ENCODE data around the gene IGF1R.

Gene IGF1R

GRCh38 chr15:98754657-98755022, 106.3 kb downstream of the IGF1R start:
- Histone ChIP-seq H3K9ac (ENCODE audit: low read depth, low read length) (no peak overlapping the region), H3K4me3 (ENCODE audit: low read depth, low read length) (no peak overlapping the region), H3K4me1 (ENCODE audit: control insufficient read depth, insufficient read depth, low read length) (peaks cover 32% of the 10 kb centered on the region), H3K27ac (ENCODE audit: low read depth, low read length) (peak overlapping the region; percentile 81), H3K36me3 (ENCODE audit: control insufficient read depth, insufficient read depth, low read length) (no peaks in the 10 kb centered on the region), H3K9me3 (ENCODE audit: control insufficient read depth, insufficient read depth, low read length) (no peaks in the 10 kb centered on the region), H3K27me3 (ENCODE audit: control insufficient read depth, insufficient read depth, low read length) (no peaks in the 10 kb centered on the region)

- H3K9me3 ChIP-seq (ENCODE audit: control insufficient read depth, insufficient read depth, low read length), result no peaks in the 10 kb centered on the region
Observed at GRCh38 chr15:98755138-98755537, 106.8 kb downstream of the IGF1R start.

GRCh38 chr15:98755781-98756180, 107.4 kb downstream of the IGF1R start:
- no peak overlapping the region for H3K27ac ChIP-seq (ENCODE audit: low read depth, low read length)
- no peaks in the 10 kb centered on the region for H3K9me3 ChIP-seq (ENCODE audit: control insufficient read depth, insufficient read depth, low read length)
- H3K4me3 ChIP-seq (ENCODE audit: low read depth, low read length), result no peak overlapping the region
- H3K9ac ChIP-seq (ENCODE audit: low read depth, low read length), result no peak overlapping the region
- H3K36me3 ChIP-seq (ENCODE audit: control insufficient read depth, insufficient read depth, low read length), result no peaks in the 10 kb centered on the region
- no peaks in the 10 kb centered on the region for H3K27me3 ChIP-seq (ENCODE audit: control insufficient read depth, insufficient read depth, low read length)
- peaks cover 32% of the 10 kb centered on the region for H3K4me1 ChIP-seq (ENCODE audit: control insufficient read depth, insufficient read depth, low read length)

More at GRCh38 chr15:98755138-98755537, 106.8 kb downstream of the IGF1R start:
- Histone ChIP-seq H3K4me3 (ENCODE audit: low read depth, low read length) (no peak overlapping the region), H3K36me3 (ENCODE audit: control insufficient read depth, insufficient read depth, low read length) (no peaks in the 10 kb centered on the region), H3K4me1 (ENCODE audit: control insufficient read depth, insufficient read depth, low read length) (peaks cover 32% of the 10 kb centered on the region), H3K27ac (ENCODE audit: low read depth, low read length) (no peak overlapping the region), H3K9ac (ENCODE audit: low read depth, low read length) (no peak overlapping the region), H3K27me3 (ENCODE audit: control insufficient read depth, insufficient read depth, low read length) (no peaks in the 10 kb centered on the region)

DNA sequence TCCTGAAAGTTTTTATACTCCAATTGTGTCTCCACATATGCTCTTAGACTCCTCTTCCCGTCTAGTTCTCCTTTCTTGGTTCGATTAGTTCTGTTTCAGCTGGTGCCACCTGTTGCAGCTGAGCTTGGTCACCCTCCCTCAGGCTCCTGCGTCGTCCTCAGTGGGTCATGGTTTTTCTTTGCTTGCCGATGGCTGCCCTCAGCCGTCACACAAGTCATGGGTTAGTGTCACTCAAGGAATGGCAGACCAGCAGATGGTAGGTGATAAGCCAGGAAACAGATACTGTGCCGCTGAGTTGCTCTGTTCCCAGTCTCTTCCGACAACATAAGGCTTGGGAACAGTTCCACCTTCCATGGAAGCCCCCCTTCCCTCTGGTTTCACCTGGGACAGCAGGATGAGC, 109.9 kb downstream of the IGF1R start:
- H3K4me1 ChIP-seq (ENCODE audit: control insufficient read depth, insufficient read depth, low read length), result peaks cover 32% of the 10 kb centered on the region
- H3K9me3 ChIP-seq (ENCODE audit: control insufficient read depth, insufficient read depth, low read length), result no peaks in the 10 kb centered on the region
- no peak overlapping the region for H3K4me3 ChIP-seq (ENCODE audit: low read depth, low read length)
- no peaks in the 10 kb centered on the region for H3K36me3 ChIP-seq (ENCODE audit: control insufficient read depth, insufficient read depth, low read length)
- no peak overlapping the region for H3K27ac ChIP-seq (ENCODE audit: low read depth, low read length)
- no peak overlapping the region for H3K9ac ChIP-seq (ENCODE audit: low read depth, low read length)
- H3K27me3 ChIP-seq (ENCODE audit: control insufficient read depth, insufficient read depth, low read length), result no peaks in the 10 kb centered on the region

DNA sequence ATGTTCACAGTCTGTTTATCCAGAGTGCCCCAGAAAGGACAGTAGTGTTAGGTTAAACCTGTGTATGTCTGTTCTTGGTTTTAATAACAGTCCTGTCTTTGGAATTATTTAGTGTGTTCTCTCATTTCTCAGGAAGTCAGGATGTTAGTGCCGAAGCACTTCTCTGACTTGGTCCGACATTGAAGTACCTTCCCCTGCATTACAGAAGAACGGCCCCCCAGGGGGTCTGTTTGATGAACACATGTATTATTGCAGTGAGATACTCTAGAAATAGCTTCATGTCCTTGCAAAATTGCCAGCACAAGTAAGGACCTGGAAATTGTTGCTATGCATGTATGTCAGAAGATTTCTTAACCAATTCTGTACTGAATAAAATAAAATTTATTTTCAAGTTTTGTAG, 110.9 kb downstream of the IGF1R start:
- no peak overlapping the region for H3K4me3 ChIP-seq (ENCODE audit: low read depth, low read length)

GRCh38 chr15:98760112-98760826, 111.9 kb downstream of the IGF1R start:
- H3K9me3 ChIP-seq (ENCODE audit: control insufficient read depth, insufficient read depth, low read length), result no peaks in the 10 kb centered on the region
- no peak overlapping the region for H3K9ac ChIP-seq (ENCODE audit: low read depth, low read length)
- peaks cover 24% of the 10 kb centered on the region for H3K4me1 ChIP-seq (ENCODE audit: control insufficient read depth, insufficient read depth, low read length)
- no peaks in the 10 kb centered on the region for H3K27me3 ChIP-seq (ENCODE audit: control insufficient read depth, insufficient read depth, low read length)
- H3K36me3 ChIP-seq (ENCODE audit: control insufficient read depth, insufficient read depth, low read length), result no peaks in the 10 kb centered on the region
- H3K27ac ChIP-seq (ENCODE audit: low read depth, low read length), result no peak overlapping the region
- no peak overlapping the region for H3K4me3 ChIP-seq (ENCODE audit: low read depth, low read length)

More for the DNA sequence above, 110.9 kb downstream of the IGF1R start:
- Histone ChIP-seq H3K9me3 (ENCODE audit: control insufficient read depth, insufficient read depth, low read length) (no peaks in the 10 kb centered on the region), H3K4me1 (ENCODE audit: control insufficient read depth, insufficient read depth, low read length) (peaks cover 32% of the 10 kb centered on the region), H3K36me3 (ENCODE audit: control insufficient read depth, insufficient read depth, low read length) (no peaks in the 10 kb centered on the region), H3K27me3 (ENCODE audit: control insufficient read depth, insufficient read depth, low read length) (no peaks in the 10 kb centered on the region), H3K9ac (ENCODE audit: low read depth, low read length) (no peak overlapping the region), H3K27ac (ENCODE audit: low read depth, low read length) (no peak overlapping the region)

DNA sequence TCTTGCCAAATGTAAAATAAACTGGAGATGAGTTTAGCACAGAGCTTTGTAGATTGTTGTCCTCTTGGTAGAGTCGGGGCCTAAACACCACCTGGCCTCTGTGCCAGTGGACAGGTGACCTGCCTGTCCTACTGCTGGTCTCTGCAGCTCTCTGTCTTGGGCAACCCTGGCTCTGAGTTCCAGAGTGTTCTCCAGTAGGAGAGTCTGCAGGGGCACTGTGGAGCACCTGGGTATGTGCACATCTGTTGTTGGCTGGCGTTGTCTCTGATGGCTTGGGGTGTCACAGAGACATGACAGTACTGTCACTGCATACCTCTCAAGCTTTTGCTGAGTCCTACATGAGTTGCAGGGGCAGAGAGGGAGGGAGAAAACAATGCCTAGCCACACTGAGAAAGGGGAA, 112.6 kb downstream of the IGF1R start:
- Histone ChIP-seq H3K9me3 (ENCODE audit: control insufficient read depth, insufficient read depth, low read length) (no peaks in the 10 kb centered on the region), H3K4me1 (ENCODE audit: control insufficient read depth, insufficient read depth, low read length) (peaks cover 29% of the 10 kb centered on the region), H3K4me3 (ENCODE audit: low read depth, low read length) (no peak overlapping the region), H3K27me3 (ENCODE audit: control insufficient read depth, insufficient read depth, low read length) (no peaks in the 10 kb centered on the region), H3K9ac (ENCODE audit: low read depth, low read length) (no peak overlapping the region), H3K27ac (ENCODE audit: low read depth, low read length) (no peak overlapping the region), H3K36me3 (ENCODE audit: control insufficient read depth, insufficient read depth, low read length) (no peaks in the 10 kb centered on the region)

GRCh38 chr15:98763179-98763578, 114.8 kb downstream of the IGF1R start:
- Histone ChIP-seq H3K27me3 (ENCODE audit: control insufficient read depth, insufficient read depth, low read length) (no peaks in the 10 kb centered on the region), H3K36me3 (ENCODE audit: control insufficient read depth, insufficient read depth, low read length) (no peaks in the 10 kb centered on the region), H3K9ac (ENCODE audit: low read depth, low read length) (no peak overlapping the region), H3K27ac (ENCODE audit: low read depth, low read length) (peak overlapping the region; percentile 38), H3K4me3 (ENCODE audit: low read depth, low read length) (no peak overlapping the region), H3K9me3 (ENCODE audit: control insufficient read depth, insufficient read depth, low read length) (no peaks in the 10 kb centered on the region), H3K4me1 (ENCODE audit: control insufficient read depth, insufficient read depth, low read length) (peaks cover 48% of the 10 kb centered on the region)

- H3K36me3 ChIP-seq (ENCODE audit: control insufficient read depth, insufficient read depth, low read length), result no peaks in the 10 kb centered on the region
- H3K27ac ChIP-seq (ENCODE audit: low read depth, low read length), result peak overlapping the region; percentile 38
- no peaks in the 10 kb centered on the region for H3K9me3 ChIP-seq (ENCODE audit: control insufficient read depth, insufficient read depth, low read length)
- peaks cover 43% of the 10 kb centered on the region for H3K4me1 ChIP-seq (ENCODE audit: control insufficient read depth, insufficient read depth, low read length)
- H3K9ac ChIP-seq (ENCODE audit: low read depth, low read length), result no peak overlapping the region
- H3K4me3 ChIP-seq (ENCODE audit: low read depth, low read length), result no peak overlapping the region
- H3K27me3 ChIP-seq (ENCODE audit: control insufficient read depth, insufficient read depth, low read length), result no peaks in the 10 kb centered on the region
Observed at GRCh38 chr15:98764291-98764690, 116.0 kb downstream of the IGF1R start.

DNA sequence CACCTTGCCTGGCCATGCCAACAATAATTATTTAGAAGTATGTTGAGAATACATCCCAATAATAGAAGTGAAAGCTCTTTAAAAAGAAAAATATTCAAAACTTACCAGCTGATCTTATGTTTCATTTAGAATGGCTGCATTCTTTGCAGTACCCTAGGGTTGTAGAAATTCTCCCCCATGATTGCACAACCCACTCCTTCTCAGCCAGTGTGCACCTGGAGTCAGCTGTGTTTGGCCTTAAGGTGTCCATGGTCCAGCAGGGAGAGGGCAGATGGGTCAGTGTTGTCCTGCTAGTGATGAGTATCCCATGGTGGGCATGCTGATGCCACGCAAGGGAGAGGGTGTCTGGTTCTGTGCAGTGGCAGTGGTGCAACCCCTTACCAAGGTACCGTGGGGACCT, 117.3 kb downstream of the IGF1R start:
- no peak overlapping the region for H3K9ac ChIP-seq (ENCODE audit: low read depth, low read length)
- no peaks in the 10 kb centered on the region for H3K36me3 ChIP-seq (ENCODE audit: control insufficient read depth, insufficient read depth, low read length)
- no peaks in the 10 kb centered on the region for H3K9me3 ChIP-seq (ENCODE audit: control insufficient read depth, insufficient read depth, low read length)
- no peak overlapping the region for H3K4me3 ChIP-seq (ENCODE audit: low read depth, low read length)
- no peaks in the 10 kb centered on the region for H3K27me3 ChIP-seq (ENCODE audit: control insufficient read depth, insufficient read depth, low read length)
- peaks cover 57% of the 10 kb centered on the region for H3K4me1 ChIP-seq (ENCODE audit: control insufficient read depth, insufficient read depth, low read length)
- H3K27ac ChIP-seq (ENCODE audit: low read depth, low read length), result no peak overlapping the region

DNA sequence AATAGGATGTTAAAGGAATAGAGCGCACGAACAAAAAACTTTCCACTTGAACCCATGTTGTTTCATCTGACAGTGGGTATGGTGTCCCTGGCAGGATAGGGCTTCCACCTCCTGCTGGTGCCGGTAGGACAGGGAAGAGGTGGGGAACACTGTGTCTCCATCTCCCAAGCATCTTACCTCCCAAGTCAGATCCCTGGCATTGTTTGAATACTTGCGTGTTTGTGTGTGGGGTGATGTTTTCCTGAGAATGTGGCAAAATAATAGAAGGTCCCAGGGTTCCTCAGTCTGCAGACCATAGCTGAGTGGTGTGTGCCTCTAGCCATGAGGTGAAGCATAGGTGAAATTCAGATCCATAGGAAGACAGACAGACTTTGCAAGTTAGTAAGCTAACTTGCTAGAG, 119.4 kb downstream of the IGF1R start:
- H3K36me3 ChIP-seq (ENCODE audit: control insufficient read depth, insufficient read depth, low read length), result no peaks in the 10 kb centered on the region
- no peak overlapping the region for H3K9ac ChIP-seq (ENCODE audit: low read depth, low read length)
- no peak overlapping the region for H3K27ac ChIP-seq (ENCODE audit: low read depth, low read length)
- H3K27me3 ChIP-seq (ENCODE audit: control insufficient read depth, insufficient read depth, low read length), result no peaks in the 10 kb centered on the region
- no peak overlapping the region for H3K4me3 ChIP-seq (ENCODE audit: low read depth, low read length)
- no peaks in the 10 kb centered on the region for H3K9me3 ChIP-seq (ENCODE audit: control insufficient read depth, insufficient read depth, low read length)
- H3K4me1 ChIP-seq (ENCODE audit: control insufficient read depth, insufficient read depth, low read length), result peaks cover 73% of the 10 kb centered on the region
